ENCODE measurements around the gene RP9. TPM values are rescaled to one million over a fixed set of nuclear protein-coding genes. Genes with fewer than 3 reads are reported as not detected.
A peak's percentile ranks its signal among the peaks of the same experiment; 100 is the strongest.

RP9 gene
- total RNA-seq, 1 donor from 2014 or later: 10.3 TPM

DNA sequence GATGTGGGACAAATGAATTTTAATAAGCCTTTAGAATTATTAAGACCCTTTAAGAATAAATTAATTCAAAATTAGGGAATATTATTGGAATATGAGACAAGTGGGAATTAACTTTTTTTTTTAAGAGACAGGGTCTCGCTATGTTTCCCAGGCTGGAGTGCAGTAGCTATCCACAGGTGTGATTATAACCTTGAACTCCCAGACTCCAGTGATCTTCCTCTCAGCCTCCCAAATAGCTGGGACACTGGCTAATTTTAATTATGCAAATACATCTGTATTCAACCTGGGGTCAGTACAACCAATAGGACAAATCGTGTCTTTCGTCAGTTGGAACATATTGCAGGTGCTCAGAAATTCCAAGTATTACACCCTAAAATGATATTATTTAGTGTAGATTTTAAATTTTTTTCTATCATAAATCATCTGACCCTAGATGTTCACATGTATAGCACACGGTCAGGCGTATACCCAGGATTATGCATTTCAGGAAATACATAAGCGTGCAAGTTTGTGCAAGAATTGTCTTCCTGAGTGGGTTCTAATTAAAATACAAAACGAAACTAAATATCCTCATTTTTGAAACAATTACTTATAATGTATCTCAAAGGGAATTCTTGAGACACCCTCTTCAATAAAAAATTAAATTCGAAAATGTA lies 47.8 kb downstream of the RP9 start:
- TF ChIP-seq POLR2A (IDR thresholded peaks at IDR 0.05) (no peak), POLR2AphosphoS5 (IDR thresholded peaks at IDR 0.05; ENCODE audit: insufficient read depth in 1 of 2, low read depth in 1 of 2) (no peak)
- TF ChIP-seq, protein P1, sequence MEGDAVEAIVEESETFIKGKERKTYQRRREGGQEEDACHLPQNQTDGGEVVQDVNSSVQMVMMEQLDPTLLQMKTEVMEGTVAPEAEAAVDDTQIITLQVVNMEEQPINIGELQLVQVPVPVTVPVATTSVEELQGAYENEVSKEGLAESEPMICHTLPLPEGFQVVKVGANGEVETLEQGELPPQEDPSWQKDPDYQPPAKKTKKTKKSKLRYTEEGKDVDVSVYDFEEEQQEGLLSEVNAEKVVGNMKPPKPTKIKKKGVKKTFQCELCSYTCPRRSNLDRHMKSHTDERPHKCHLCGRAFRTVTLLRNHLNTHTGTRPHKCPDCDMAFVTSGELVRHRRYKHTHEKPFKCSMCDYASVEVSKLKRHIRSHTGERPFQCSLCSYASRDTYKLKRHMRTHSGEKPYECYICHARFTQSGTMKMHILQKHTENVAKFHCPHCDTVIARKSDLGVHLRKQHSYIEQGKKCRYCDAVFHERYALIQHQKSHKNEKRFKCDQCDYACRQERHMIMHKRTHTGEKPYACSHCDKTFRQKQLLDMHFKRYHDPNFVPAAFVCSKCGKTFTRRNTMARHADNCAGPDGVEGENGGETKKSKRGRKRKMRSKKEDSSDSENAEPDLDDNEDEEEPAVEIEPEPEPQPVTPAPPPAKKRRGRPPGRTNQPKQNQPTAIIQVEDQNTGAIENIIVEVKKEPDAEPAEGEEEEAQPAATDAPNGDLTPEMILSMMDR (IDR thresholded peaks at IDR 0.05): no peak
- Histone ChIP-seq H3K36me3 (no peaks in the 10 kb centered on the region), H3K4me3 (peak overlapping the region; percentile 57 to 64), H3K9me3 (no peaks in the 10 kb centered on the region), H3K27me3 (no peaks in the 10 kb centered on the region), H3K4me1 (peaks cover 55% of the 10 kb centered on the region), H3K27ac (no peak overlapping the region)
- intact Hi-C loops (cut with DNase I): no loop called here
- DNase-seq (ENCODE audit: extremely low spot score in 2 of 2): no peak

DNA sequence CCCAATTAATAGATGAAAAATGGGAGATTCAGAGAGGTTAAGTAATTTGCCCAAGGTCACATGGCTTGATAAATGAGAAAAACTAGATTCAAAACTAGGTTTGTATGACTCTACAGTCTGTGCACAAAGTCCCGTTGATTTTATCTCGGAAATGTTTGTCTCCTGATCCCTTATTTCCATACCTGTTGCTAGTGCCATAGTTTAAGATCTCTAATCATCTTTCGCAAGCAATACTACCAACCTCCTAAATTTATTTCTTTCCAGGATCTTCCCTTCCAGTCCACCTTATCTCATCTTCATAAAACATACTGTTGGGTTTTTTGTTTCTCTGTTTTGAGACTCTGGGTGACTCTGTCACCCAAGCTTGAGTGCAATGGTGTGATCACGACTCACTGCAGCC lies 49.6 kb downstream of the RP9 start:
- intact Hi-C loops (cut with DNase I): no loop called here

DNA sequence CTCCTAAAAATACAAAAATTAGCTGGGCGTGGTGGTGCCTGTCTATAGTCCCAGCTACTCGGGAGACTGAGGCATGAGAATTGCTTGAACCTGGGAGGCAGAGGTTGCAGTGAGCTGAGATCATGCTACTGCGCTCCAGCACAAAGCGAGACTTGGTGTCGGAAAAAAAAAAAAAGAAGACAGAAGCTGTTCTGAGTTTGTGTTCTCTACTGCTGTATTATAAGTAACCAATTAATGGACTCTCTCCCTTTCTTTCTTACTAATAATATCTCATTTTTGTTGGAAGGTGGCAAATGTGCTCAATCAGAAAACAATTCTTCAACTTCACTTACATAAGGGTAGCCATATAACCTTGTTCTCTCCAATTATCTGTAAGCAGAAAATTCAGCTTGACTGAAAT lies 54.0 kb downstream of the RP9 start:
- peaks cover 58% of the 10 kb centered on the region for H3K4me1 ChIP-seq
- no peak overlapping the region for H3K4me3 ChIP-seq
- DNase-seq (ENCODE audit: extremely low spot score in 2 of 2): no peak
- no peak overlapping the region for H3K27ac ChIP-seq
- TF ChIP-seq POLR2AphosphoS5 (IDR thresholded peaks at IDR 0.05; ENCODE audit: insufficient read depth in 1 of 2, low read depth in 1 of 2) (no peak), POLR2A (IDR thresholded peaks at IDR 0.05) (no peak)
- TF ChIP-seq, protein P1 (IDR thresholded peaks at IDR 0.05): no peak
- H3K27me3 ChIP-seq: no peaks in the 10 kb centered on the region
- H3K9me3 ChIP-seq: no peaks in the 10 kb centered on the region
- intact Hi-C loops (cut with DNase I): no loop called here
- H3K36me3 ChIP-seq: no peaks in the 10 kb centered on the region

More for the DNA sequence above, 49.6 kb downstream of the RP9 start:
- no peaks in the 10 kb centered on the region for H3K9me3 ChIP-seq
- H3K36me3 ChIP-seq: no peaks in the 10 kb centered on the region
- DNase-seq (ENCODE audit: extremely low spot score in 2 of 2): no peak
- H3K4me3 ChIP-seq: no peak overlapping the region
- no peaks in the 10 kb centered on the region for H3K27me3 ChIP-seq
- H3K27ac ChIP-seq: no peak overlapping the region
- TF ChIP-seq POLR2A (IDR thresholded peaks at IDR 0.05) (no peak), POLR2AphosphoS5 (IDR thresholded peaks at IDR 0.05; ENCODE audit: insufficient read depth in 1 of 2, low read depth in 1 of 2) (no peak)
- TF ChIP-seq, protein P1 (IDR thresholded peaks at IDR 0.05): no peak
- H3K4me1 ChIP-seq: peaks cover 59% of the 10 kb centered on the region

DNA sequence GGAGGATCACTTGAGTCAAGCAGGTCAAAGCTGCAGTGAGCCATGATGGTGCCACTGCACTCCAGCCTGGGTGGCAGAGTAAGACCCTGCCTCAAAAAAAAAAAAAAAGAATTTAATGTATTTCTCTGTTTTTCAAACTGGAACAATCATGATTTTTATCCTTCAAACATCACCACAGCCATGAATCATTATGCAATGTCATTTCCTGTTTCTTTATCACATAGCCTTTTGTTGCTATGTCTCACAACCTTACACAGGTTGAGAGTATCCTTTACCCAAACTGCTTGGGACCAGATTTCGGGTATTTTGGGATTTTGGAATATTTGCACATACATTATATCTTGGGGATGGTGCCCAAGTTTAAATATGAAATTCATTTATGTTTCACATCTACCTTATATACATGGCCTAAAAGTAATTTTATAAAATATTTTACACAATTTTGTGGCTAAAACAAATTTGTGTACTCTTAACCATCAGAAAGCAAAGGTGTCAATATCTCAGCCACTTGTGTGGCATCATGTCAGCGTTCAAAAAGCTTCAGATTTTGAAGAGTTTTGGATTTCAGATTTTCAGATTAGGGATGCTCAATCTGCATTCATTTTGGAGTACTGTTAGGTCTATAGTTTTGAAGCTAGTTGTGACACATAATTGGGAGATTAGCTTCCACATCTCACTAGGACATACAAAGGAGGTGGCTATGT lies 54.8 kb downstream of the RP9 start:
- H3K27me3 ChIP-seq: no peaks in the 10 kb centered on the region
- H3K4me1 ChIP-seq: peaks cover 60% of the 10 kb centered on the region
- no peak overlapping the region for H3K27ac ChIP-seq
- intact Hi-C loops (cut with DNase I): no loop called here
- no peak for DNase-seq (ENCODE audit: extremely low spot score in 2 of 2)
- TF ChIP-seq POLR2AphosphoS5 (IDR thresholded peaks at IDR 0.05; ENCODE audit: insufficient read depth in 1 of 2, low read depth in 1 of 2) (no peak), POLR2A (IDR thresholded peaks at IDR 0.05) (no peak)
- TF ChIP-seq, protein P1 (IDR thresholded peaks at IDR 0.05): no peak
- H3K36me3 ChIP-seq: no peaks in the 10 kb centered on the region
- no peaks in the 10 kb centered on the region for H3K9me3 ChIP-seq
- no peak overlapping the region for H3K4me3 ChIP-seq

- no peak for DNase-seq (ENCODE audit: extremely low spot score in 2 of 2)
- Histone ChIP-seq H3K4me3 (no peak overlapping the region), H3K27me3 (no peaks in the 10 kb centered on the region), H3K9me3 (no peaks in the 10 kb centered on the region), H3K27ac (no peak overlapping the region), H3K4me1 (peaks cover 58% of the 10 kb centered on the region), H3K36me3 (no peaks in the 10 kb centered on the region)
- TF ChIP-seq POLR2AphosphoS5 (IDR thresholded peaks at IDR 0.05; ENCODE audit: insufficient read depth in 1 of 2, low read depth in 1 of 2): no peak
- TF ChIP-seq, protein P1 (IDR thresholded peaks at IDR 0.05): no peak
- TF ChIP-seq POLR2A (IDR thresholded peaks at IDR 0.05): no peak
- intact Hi-C loops (cut with DNase I): no loop called here
Measured at GRCh38 chr7:33053721-33054120, 55.5 kb downstream of the RP9 start.
